Stimulated activated naive CD4-positive, alpha-beta T cell treated with Interleukin-2 at 50 U/mL for 16 hours (primary cell): ENCODE results near the gene SGCD.

Source experiments
- DNase-seq: peaks from one replicate; lab custom pipeline; 2025; lab: John Stamatoyannopoulos, UW

SGCD gene

DNA sequence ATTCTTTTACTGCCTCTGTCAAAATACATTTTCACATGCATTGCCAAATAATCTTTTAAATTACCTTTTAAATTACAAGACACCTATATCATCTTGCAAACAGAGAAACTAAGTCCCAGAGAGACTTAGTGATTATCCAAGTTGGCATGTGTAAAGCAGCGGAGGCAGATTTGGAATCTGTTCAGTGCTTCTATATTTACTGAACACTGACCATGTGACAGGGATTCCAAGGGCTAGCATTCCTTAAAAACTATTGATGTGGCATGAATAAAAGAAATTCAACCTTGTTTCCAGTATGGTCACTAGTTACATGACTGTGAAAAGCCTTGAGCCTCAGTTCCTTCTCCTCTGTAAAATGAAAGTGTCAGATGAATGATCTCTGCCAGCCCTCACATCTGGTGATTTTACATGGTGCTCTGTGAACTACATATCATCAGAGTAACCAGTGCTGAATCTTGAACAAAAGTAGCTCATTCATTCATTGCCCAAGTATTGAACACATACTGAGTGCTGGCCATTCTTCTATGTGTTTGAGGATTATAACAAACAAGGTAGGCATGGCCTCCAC, 451.3 kb downstream of the SGCD start:
- no peak for DNase-seq

DNA sequence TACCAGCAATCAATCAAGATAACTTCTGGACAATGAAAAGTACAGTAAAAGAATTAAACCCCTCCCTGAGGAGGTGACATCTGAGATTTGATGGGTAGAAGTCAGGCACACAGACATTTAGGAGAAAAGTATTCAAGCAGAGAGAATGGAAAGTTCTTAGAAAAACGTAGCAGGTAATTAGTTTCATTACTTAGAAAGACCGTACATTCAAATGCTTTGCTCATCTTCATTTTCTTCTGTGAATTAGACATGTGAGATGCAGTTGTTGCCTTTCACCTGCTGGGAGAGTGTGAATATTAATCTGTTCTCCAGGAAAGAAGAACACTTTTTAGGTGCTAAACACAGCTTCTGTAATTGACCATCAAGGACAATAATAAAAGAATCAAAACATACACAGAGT, 451.8 kb downstream of the SGCD start:
- DNase-seq: no peak

DNA sequence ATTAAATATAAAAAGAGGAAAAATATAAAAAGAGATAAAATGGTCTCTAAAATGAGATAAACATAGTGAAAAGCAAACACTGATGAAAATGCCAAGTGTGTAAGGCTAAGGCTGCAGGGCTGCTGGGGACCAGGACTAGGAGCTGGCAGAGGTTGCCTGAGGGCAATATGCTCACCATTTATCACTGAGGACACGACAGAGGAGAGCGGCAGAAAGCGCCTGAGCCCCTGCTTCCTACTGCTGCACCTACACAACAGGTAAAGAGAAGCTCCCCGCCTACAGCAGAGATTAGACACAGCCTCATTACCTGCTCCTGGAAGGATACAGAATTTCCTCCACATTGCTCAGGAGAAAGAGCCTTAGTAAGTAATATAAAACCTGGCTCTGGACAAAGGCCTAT, 452.5 kb downstream of the SGCD start:
- no peak for DNase-seq

DNA sequence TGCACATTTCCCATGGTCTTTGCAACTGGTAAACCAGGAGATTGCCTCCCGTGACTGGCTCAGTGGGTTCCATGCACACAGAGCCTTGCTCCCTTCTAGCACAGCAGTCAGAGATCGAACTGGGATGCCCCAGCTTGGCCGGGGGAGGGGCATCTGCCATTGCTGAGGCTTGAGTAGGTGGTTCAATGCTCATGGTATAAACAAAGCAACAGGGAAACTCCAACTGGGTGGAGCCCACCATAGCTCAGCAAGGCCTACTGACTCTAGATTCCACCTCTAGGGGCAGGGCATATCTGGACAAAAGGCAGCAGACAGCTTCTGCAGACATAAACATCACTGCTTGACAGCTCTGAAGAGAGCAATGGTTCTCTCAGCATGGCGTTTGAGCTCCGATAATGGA, 456.1 kb downstream of the SGCD start:
- DNase-seq: no peak

DNA sequence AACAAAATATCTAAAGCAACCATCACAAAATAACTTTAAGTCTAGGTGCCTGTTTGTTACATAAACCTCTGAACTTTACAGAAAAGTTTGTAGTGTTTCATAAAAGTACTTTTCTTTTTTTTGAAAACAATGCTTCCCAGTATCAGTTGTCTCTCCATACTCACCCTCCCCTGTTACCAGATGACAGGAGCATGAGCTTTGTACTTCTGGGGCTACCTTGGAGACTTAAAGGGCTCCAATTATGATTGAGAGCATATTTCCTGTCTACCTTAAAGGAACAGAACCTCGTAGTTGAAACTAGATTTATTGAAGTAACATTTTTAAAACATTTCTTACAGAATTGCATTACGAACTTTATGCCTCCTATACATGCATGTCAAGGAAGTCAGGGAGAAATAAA, 467.7 kb downstream of the SGCD start:
- DNase-seq: no peak

DNA sequence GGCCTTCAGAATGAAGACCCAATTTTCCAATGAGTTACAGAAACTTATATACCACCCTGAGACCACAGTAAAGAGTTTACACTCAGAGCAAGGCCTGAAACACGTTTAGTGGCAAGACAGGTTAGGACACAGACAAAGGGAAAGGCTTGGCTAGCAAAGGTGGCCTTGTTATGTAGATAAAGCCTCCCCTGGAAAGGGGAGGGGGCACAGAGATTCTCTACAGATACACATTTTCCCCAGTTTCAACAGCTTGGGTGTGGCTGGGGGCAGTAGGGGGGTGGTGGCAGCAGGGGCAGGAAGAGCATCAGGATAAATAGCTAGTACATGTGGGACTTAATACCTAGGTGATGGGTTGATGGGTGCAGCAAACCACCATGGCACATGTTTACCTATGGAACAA, 471.2 kb downstream of the SGCD start:
- no peak for DNase-seq

DNA sequence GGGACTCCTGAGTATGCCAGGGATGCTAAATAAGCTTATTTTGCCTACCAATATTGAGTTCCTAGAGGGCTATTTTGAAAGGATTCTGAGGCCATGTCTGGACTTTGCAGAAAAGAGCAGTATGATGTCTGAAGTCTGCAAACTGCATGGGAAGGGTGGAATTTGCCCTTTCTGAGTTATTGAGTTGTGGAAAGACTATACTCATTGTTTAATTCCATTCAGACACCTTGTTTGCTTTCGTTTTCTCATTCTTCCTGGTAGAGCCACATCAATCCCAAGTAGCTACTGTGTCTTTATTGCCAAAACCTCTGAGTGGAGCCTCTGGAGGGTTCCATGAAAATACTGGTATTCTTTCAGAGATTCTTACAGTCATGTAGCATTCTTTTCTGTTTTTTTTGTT, 472.2 kb downstream of the SGCD start:
- no peak for DNase-seq

DNA sequence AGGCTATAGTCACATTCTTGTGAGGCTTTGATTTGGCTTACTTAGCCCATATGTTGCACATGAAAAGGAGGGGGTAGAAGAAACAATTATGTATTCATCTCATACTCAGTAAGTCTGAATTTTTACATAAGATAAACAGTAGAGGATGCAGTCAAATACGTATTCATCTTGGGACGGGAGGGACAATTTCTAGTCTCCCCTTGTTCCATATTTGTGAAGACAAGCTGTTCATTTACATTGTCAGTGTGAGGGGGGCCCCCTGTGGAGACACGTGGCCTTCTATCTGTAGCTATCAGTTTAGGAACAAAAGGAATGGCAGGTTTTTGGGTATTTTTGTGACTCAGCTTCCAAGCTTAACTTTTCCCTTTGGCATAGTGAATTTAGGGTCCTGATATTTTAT, 474.0 kb downstream of the SGCD start:
- no peak for DNase-seq

DNA sequence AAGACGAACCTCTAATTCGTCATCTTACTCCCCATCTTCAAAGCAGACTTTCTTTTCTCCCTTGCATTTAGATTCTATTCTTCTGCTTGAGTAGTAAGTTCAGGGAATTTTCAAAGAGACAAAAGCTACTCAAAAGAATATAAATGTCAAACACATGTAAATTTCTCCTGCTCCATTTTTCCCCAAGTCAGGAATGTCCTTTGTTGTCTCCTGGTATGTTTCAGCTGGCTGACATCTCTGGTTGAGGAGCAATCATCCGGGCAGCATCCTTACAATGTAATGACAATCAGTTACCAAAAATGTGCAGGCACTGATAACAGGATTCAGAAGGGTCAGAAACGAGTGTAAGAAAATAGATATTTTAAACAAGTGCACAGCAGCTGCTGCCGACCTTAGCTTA, 475.5 kb downstream of the SGCD start:
- DNase-seq: no peak

DNA sequence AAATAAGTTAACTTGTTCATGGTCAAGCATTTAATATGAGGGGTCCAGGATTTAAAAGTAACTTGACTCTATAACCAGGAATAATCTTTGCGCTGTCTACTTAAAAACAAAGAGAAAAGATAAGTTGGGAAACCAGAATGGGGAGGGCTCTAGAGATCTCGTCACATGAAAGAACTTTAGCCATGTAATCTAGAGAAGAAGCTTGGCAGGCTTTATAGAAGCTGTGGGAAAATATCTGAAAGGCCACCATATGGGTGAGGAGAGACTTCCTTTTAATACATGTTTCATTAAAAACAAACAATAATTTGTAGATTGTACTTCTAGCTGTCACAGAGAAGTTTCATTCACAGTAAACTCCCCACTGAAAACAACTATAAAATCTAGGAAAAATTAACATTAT, 476.4 kb downstream of the SGCD start:
- DNase-seq: no peak

DNA sequence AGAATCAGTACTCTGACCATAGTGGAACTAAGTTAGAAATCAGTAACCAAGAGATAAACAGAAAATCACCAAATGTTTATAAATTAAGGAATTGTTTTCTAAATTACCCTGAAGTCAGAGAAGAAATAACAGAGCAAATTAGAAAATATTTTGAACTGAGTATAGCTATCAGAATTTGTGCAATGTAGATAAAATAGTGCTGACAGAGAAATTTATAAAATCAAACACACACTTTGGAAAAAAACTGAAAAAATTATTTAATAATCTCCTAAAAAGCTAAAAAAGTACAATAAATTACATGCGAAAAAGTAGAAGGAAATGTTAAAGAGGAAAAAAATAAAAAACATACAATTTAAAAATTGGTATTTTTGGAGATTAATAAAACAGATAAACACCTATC, 486.0 kb downstream of the SGCD start:
- DNase-seq: no peak

DNA sequence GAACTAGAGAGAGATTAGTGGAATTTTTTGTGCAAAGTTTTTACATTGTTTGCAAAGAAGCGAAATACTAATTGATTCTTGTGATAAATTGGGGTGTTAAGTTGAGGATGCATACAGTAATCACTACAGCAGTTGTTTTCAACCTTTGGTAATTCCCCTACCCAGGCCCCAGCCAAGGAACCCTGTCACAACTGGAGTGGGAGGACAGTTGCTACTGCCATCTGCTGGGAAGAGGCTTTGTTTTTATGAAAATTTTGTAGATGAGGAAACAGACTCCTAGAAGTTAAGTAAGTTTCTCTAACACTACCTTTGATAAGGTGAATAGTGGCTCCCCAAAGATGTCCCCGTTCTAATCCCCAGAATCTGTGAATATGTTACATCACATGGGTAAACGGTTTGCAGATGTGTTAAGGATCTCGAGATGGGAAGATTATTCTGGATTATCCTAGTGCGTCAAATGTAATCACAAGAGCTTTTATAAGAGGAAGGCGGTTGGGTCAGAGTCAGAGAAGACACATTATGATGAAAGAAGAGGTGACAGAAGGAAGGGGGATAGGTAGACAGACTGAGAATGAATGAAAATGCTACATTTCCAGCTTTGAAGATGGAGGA, 489.1 kb downstream of the SGCD start:
- DNase-seq: peak; percentile 3
